ENCODE results near the gene GRAP2. TPM values are rescaled to one million over a fixed set of nuclear protein-coding genes. Genes with fewer than 3 reads are reported as not detected.

The GRAP2 gene
- total and polyA plus RNA-seq, 10 of the 15 experiments (the other 5 are each of a cell fraction or from before 2014, with no cell fraction given), result 3.3 to 79.1 (median 59.6) TPM

DNA sequence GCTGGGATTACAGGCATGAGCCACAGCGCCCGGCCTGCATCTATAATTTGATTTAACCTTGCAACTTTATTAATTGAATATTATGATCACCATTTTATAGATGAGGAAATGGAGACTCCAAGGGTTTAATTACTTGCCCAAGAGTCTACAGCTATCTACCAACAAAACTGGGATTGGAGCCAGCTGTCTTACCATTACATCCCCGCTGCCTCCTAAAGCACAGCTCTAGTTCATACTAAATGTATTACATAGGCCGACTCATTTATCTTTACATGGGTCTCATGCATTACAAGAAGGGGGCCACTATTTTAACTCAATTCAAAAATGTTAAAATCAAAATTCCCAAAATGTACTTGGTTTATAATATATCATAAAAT, 45.2 kb downstream of the GRAP2 start:
- no peak overlapping the region for H3K4me2 ChIP-seq (ENCODE audit: control insufficient read depth, insufficient read depth)
- no TSS peak for BruUV-seq (replicated peaks)
- H3K4me3 ChIP-seq, result no peak overlapping the region
- TF ChIP-seq ZNF274 (IDR thresholded peaks at IDR 0.05; ENCODE audit: insufficient read depth, insufficient read length), result no peak
- H3K4me1 ChIP-seq (ENCODE audit: control insufficient read depth, insufficient read depth, low read length), result peaks cover 41% of the 10 kb centered on the region
- ChIA-PET CTCF (interaction anchor here (1.0 to 3.0 kb wide), 6 partner anchors 13 to 412 kb away, joined by 3 to 11 read pairs (median 5); no protein-coding TSS in a partner anchor), POLR2A (interaction anchor here (0.9 to 2.3 kb wide), 6 partner anchors 10 to 40 kb away, joined by 3 to 9 read pairs (median 4); no protein-coding TSS in a partner anchor), RAD21 (ENCODE audit: unreplicated experiment) (interaction anchor here (0.7 to 2.8 kb wide), 10 partner anchors 11 to 120 kb away, joined by 3 to 14 read pairs (median 3); partner anchors contain the start of gene GRAP2), SMC1A (ENCODE audit: uncharacterized antibody, unreplicated experiment) (interaction anchor here (0.7 to 3.3 kb wide), 11 partner anchors 11 to 180 kb away, joined by 3 to 32 read pairs (median 4); no protein-coding TSS in a partner anchor)
- ATAC-seq, result no peak
- intact Hi-C loops (cut with micrococcal nuclease; ENCODE audit: unreplicated experiment) (no loop called here), in situ Hi-C loops (cut with MboI) (no loop called here)
- WGBS (ENCODE audit: insufficient coverage, insufficient replicate concordance, low lambda C conversion rate, missing lambda C conversion rate), result 97% methylated on average over 4 of the region's 4 CpGs
- FAIRE-seq, result no peak
- no peak for DNase-seq (ENCODE audit: low read depth, low spot score)
- H3K79me2 ChIP-seq (ENCODE audit: control insufficient read depth, insufficient read depth, low read length), result peaks cover 43% of the 10 kb centered on the region
- peaks cover 11 to 32% of the 10 kb centered on the region in 2 experiments for H3K36me3 ChIP-seq (ENCODE audit: control insufficient read depth in 2 of 2, insufficient read depth in 2 of 2, low read length in 1 of 2)
- H3K27me3 ChIP-seq (replicated peaks in 1 of 2; ENCODE audit: control insufficient read depth in 2 of 2, insufficient read depth in 2 of 2, low read length in 1 of 2), result no peaks in the 10 kb centered on the region
- no peak overlapping the region for H2AFZ ChIP-seq (ENCODE audit: control insufficient read depth, low read depth, low read length)
- no peak overlapping the region for H3K9ac ChIP-seq (ENCODE audit: control insufficient read depth, insufficient read depth, low read length)
- H4K20me1 ChIP-seq (ENCODE audit: control insufficient read depth, insufficient read depth), result peaks cover 10% of the 10 kb centered on the region; the same call in 1 of the 2 replicates
- no peaks in the 10 kb centered on the region for H3K9me3 ChIP-seq (replicated peaks; ENCODE audit: control insufficient read depth, insufficient read depth, low read length)
- H3K27ac ChIP-seq (ENCODE audit: control insufficient read depth, insufficient read depth), result no peak overlapping the region

- Histone ChIP-seq H3K9ac (ENCODE audit: control insufficient read depth, insufficient read depth, low read length) (no peak overlapping the region), H3K27me3 (replicated peaks in 1 of 2; ENCODE audit: control insufficient read depth in 2 of 2, insufficient read depth in 2 of 2, low read length in 1 of 2) (no peaks in the 10 kb centered on the region), H3K4me2 (ENCODE audit: control insufficient read depth, insufficient read depth) (peak overlapping the region; percentile 80), H3K27ac (ENCODE audit: control insufficient read depth, insufficient read depth) (no peak overlapping the region), H3K4me1 (ENCODE audit: control insufficient read depth, insufficient read depth, low read length) (peaks cover 46% of the 10 kb centered on the region), H4K20me1 (ENCODE audit: control insufficient read depth, insufficient read depth) (peaks cover 10% of the 10 kb centered on the region; the same call in 1 of the 2 replicates), H3K36me3 (ENCODE audit: control insufficient read depth in 2 of 2, insufficient read depth in 2 of 2, low read length in 1 of 2) (peaks cover 10 to 32% of the 10 kb centered on the region in 2 experiments), H2AFZ (ENCODE audit: control insufficient read depth, low read depth, low read length) (no peak overlapping the region), H3K79me2 (ENCODE audit: control insufficient read depth, insufficient read depth, low read length) (peaks cover 38% of the 10 kb centered on the region), H3K9me3 (replicated peaks; ENCODE audit: control insufficient read depth, insufficient read depth, low read length) (no peaks in the 10 kb centered on the region), H3K4me3 (no peak overlapping the region)
- POLR2A ChIA-PET, result interaction anchor here (0.9 to 2.3 kb wide), 7 partner anchors 10 to 40 kb away, joined by 3 to 9 read pairs (median 4); no protein-coding TSS in a partner anchor
- RAD21 ChIA-PET (ENCODE audit: unreplicated experiment), result interaction anchor here (0.7 to 2.8 kb wide), 12 partner anchors 11 to 121 kb away, joined by 3 to 14 read pairs (median 3); partner anchors contain the start of gene GRAP2
- SMC1A ChIA-PET (ENCODE audit: uncharacterized antibody, unreplicated experiment), result interaction anchor here (0.7 to 3.3 kb wide), 14 partner anchors 10 to 181 kb away, joined by 3 to 32 read pairs (median 4); no protein-coding TSS in a partner anchor
- peak; percentile 31 for FAIRE-seq
- peak; percentile 54 for ATAC-seq
- BruUV-seq (replicated peaks), result no TSS peak
- intact Hi-C loops (cut with micrococcal nuclease; ENCODE audit: unreplicated experiment) (no loop called here), in situ Hi-C loops (cut with MboI) (no loop called here)
- CTCF ChIA-PET, result interaction anchor here (1.0 to 3.0 kb wide), 6 partner anchors 14 to 412 kb away, joined by 3 to 11 read pairs (median 5); no protein-coding TSS in a partner anchor
- 77% methylated on average over 8 of the region's 8 CpGs for WGBS (ENCODE audit: insufficient coverage, insufficient replicate concordance, low lambda C conversion rate, missing lambda C conversion rate)
- no peak for DNase-seq (ENCODE audit: low read depth, low spot score)
- TF ChIP-seq MTA2 (IDR thresholded peaks at IDR 0.05; ENCODE audit: low read depth) (peak; percentile 57; the same call in 1 of the 2 replicates), CREM (IDR thresholded peaks at IDR 0.05; ENCODE audit: low read depth) (no peak), MEF2B (IDR thresholded peaks at IDR 0.05; ENCODE audit: partially characterized antibody, poor library complexity, severe bottlenecking) (peak; percentile 91), BCL11A (IDR thresholded peaks at IDR 0.05; ENCODE audit: low read depth, low read length) (no peak), STAT1 (conservative IDR thresholded peaks at IDR 0.05) (no peak), GATAD2B (conservative IDR thresholded peaks at IDR 0.05; ENCODE audit: low read depth) (0 out of 2 replicates have a peak, but pooled peaks have one; percentile 21), IKZF1 (conservative IDR thresholded peaks at IDR 0.05) (peak; percentile 57), TARDBP (IDR thresholded peaks at IDR 0.05; ENCODE audit: borderline replicate concordance) (no peak), RB1 (IDR thresholded peaks at IDR 0.05; ENCODE audit: borderline replicate concordance) (no peak)
- TF ChIP-seq, protein P1, sequence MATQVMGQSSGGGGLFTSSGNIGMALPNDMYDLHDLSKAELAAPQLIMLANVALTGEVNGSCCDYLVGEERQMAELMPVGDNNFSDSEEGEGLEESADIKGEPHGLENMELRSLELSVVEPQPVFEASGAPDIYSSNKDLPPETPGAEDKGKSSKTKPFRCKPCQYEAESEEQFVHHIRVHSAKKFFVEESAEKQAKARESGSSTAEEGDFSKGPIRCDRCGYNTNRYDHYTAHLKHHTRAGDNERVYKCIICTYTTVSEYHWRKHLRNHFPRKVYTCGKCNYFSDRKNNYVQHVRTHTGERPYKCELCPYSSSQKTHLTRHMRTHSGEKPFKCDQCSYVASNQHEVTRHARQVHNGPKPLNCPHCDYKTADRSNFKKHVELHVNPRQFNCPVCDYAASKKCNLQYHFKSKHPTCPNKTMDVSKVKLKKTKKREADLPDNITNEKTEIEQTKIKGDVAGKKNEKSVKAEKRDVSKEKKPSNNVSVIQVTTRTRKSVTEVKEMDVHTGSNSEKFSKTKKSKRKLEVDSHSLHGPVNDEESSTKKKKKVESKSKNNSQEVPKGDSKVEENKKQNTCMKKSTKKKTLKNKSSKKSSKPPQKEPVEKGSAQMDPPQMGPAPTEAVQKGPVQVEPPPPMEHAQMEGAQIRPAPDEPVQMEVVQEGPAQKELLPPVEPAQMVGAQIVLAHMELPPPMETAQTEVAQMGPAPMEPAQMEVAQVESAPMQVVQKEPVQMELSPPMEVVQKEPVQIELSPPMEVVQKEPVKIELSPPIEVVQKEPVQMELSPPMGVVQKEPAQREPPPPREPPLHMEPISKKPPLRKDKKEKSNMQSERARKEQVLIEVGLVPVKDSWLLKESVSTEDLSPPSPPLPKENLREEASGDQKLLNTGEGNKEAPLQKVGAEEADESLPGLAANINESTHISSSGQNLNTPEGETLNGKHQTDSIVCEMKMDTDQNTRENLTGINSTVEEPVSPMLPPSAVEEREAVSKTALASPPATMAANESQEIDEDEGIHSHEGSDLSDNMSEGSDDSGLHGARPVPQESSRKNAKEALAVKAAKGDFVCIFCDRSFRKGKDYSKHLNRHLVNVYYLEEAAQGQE (IDR thresholded peaks at IDR 0.05; ENCODE audit: low read depth, low read length), result no peak
These were observed 45.8 kb downstream of the GRAP2 start for GRCh38 chr22:39946503-39947219.
